Parathyroid adenoma (tissue), 2 donors: ENCODE measurements around the gene INPP5A.

Experiments
- H2AFZ ChIP-seq: fragments of 300-600 bp; sonication (generic); one replicate; pipeline ENCODE4 v1.7.0; 2017; ENCODE audit warnings: antibody characterized with exemption, mild to moderate bottlenecking
- H3K27ac ChIP-seq: fragments of 300-600 bp; sonication (generic); one replicate; pipeline ENCODE4 v1.7.0; 2017
- H3K27me3 ChIP-seq: fragments of 300-600 bp; sonication (generic); one replicate; pipeline ENCODE4 v1.7.0; 2017; ENCODE audit warnings: low read length; ENCODE audit not compliant: control insufficient read depth, insufficient read depth
- H3K36me3 ChIP-seq: fragments of 300-600 bp; sonication (generic); one replicate; pipeline ENCODE4 v1.7.0; 2017; ENCODE audit warnings: low read length; ENCODE audit not compliant: control insufficient read depth, insufficient read depth
- H3K4me1 ChIP-seq: fragments of 300-600 bp; sonication (generic); one replicate; pipeline ENCODE4 v1.7.0; 2017; ENCODE audit warnings: control low read depth
- H3K4me2 ChIP-seq: fragments of 300-600 bp; sonication (generic); one replicate; pipeline ENCODE4 v1.7.0; 2017; ENCODE audit warnings: low read length
- H3K4me3 ChIP-seq: fragments of 300-600 bp; sonication (generic); one replicate; pipeline ENCODE4 v1.7.0; 2017; ENCODE audit warnings: low read depth, low read length
- H3K79me2 ChIP-seq: fragments of 300-600 bp; sonication (generic); one replicate; pipeline ENCODE4 v1.7.0; 2017; ENCODE audit warnings: control low read depth
- H3K9ac ChIP-seq: fragments of 300-600 bp; sonication (generic); one replicate; pipeline ENCODE4 v1.7.0; 2017; ENCODE audit warnings: mild to moderate bottlenecking
- H3K9me3 ChIP-seq: fragments of 300-600 bp; sonication (generic); one replicate; pipeline ENCODE4 v1.7.0; 2017; ENCODE audit warnings: low read length; ENCODE audit not compliant: control insufficient read depth
- CTCF ChIP-seq: fragments of 300-600 bp; sonication (generic); IDR thresholded peaks from one replicate; pipeline ENCODE4 v1.7.0; 2017; ENCODE audit warnings: antibody characterized with exemption, mild to moderate bottlenecking
- donor health status: primary hyperparathyroidism.

The INPP5A gene

GRCh38 chr10:132562177-132562915 lies 24.8 kb downstream of the INPP5A start:
- no peak for TF ChIP-seq CTCF
- H3K4me1 ChIP-seq = no peaks in the 10 kb centered on the region

GRCh38 chr10:132562916-132563456 lies 25.4 kb downstream of the INPP5A start:
- Histone ChIP-seq H3K4me1 (no peaks in the 10 kb centered on the region), H3K36me3 (no peaks in the 10 kb centered on the region), H3K79me2 (peaks cover 50% of the 10 kb centered on the region), H3K27ac (no peak overlapping the region), H3K4me2 (no peak overlapping the region), H3K9me3 (no peaks in the 10 kb centered on the region), H2AFZ (no peak overlapping the region), H3K27me3 (no peaks in the 10 kb centered on the region), H3K9ac (no peak overlapping the region), H3K4me3 (no peak overlapping the region)
- TF ChIP-seq CTCF = no peak

More at GRCh38 chr10:132562177-132562915, 24.8 kb downstream of the INPP5A start:
- H3K9me3 ChIP-seq = no peaks in the 10 kb centered on the region
- no peak overlapping the region for H3K4me2 ChIP-seq
- H3K79me2 ChIP-seq = peaks cover 51% of the 10 kb centered on the region
- no peak overlapping the region for H3K9ac ChIP-seq
- H3K27me3 ChIP-seq = no peaks in the 10 kb centered on the region
- H2AFZ ChIP-seq = no peak overlapping the region
- no peak overlapping the region for H3K4me3 ChIP-seq
- H3K27ac ChIP-seq = no peak overlapping the region
- H3K36me3 ChIP-seq = no peaks in the 10 kb centered on the region

GRCh38 chr10:132563485-132564248 lies 26.1 kb downstream of the INPP5A start:
- H3K4me3 ChIP-seq = no peak overlapping the region
- no peak overlapping the region for H3K27ac ChIP-seq
- H3K4me2 ChIP-seq = no peak overlapping the region
- no peak for TF ChIP-seq CTCF
- H3K27me3 ChIP-seq = no peaks in the 10 kb centered on the region
- H3K36me3 ChIP-seq = no peaks in the 10 kb centered on the region
- no peak overlapping the region for H3K9ac ChIP-seq
- H3K79me2 ChIP-seq = peaks cover 50% of the 10 kb centered on the region
- H3K4me1 ChIP-seq = no peaks in the 10 kb centered on the region
- H2AFZ ChIP-seq = no peak overlapping the region
- H3K9me3 ChIP-seq = no peaks in the 10 kb centered on the region

GRCh38 chr10:132564249-132564605 lies 26.6 kb downstream of the INPP5A start:
- H3K4me1 ChIP-seq = no peaks in the 10 kb centered on the region
- no peak overlapping the region for H3K4me3 ChIP-seq
- no peak for TF ChIP-seq CTCF

More at GRCh38 chr10:132564249-132564605, 26.6 kb downstream of the INPP5A start:
- Histone ChIP-seq H3K36me3 (no peaks in the 10 kb centered on the region), H2AFZ (no peak overlapping the region), H3K9me3 (no peaks in the 10 kb centered on the region), H3K4me2 (no peak overlapping the region), H3K27me3 (no peaks in the 10 kb centered on the region), H3K27ac (no peak overlapping the region), H3K79me2 (peaks cover 49% of the 10 kb centered on the region), H3K9ac (no peak overlapping the region)
